SU-DHL-6 (cell line): ENCODE data around the gene RBFOX1.

ENCODE experiments used
- H2AFZ ChIP-seq: fragments of 200-600 bp; sonication (generic); 2 replicates; pipeline ENCODE4 v1.6.1; 2014; ENCODE audit warnings: low read depth, mild to moderate bottlenecking, moderate library complexity, mixed read lengths, antibody characterized with exemption, low read length; ENCODE audit not compliant: severe bottlenecking
- H3F3A ChIP-seq: fragments of 200-600 bp; shearing (Covaris generic); 2 replicates; pipeline ENCODE4 v1.6.0; 2016; ENCODE audit warnings: antibody characterized with exemption, mild to moderate bottlenecking; ENCODE audit not compliant: insufficient read depth
- H3K27ac ChIP-seq: fragments of 200-600 bp; sonication (generic); 2 replicates; pipeline ENCODE4 v1.5.1; 2016; ENCODE audit warnings: low read depth, mild to moderate bottlenecking, low read length, moderate library complexity, mixed read lengths
- H3K27me3 ChIP-seq: fragments of 200-600 bp; sonication (generic), shearing (Covaris generic); 2 replicates; pipeline ENCODE4 v1.6.0; 2014; ENCODE audit warnings: mild to moderate bottlenecking, low read length
- H3K36me3 ChIP-seq: fragments of 200-600 bp; sonication (generic); 2 replicates; pipeline ENCODE4 v1.6.1; 2014; ENCODE audit warnings: mild to moderate bottlenecking, low read length, mixed read lengths
- H3K4me2 ChIP-seq: fragments of 300-600, 200-600 bp; shearing (Covaris generic), sonication (generic); 2 replicates; pipeline ENCODE4 v1.6.0; 2014; ENCODE audit warnings: low read length, low read depth, mild to moderate bottlenecking; ENCODE audit not compliant: poor library complexity, severe bottlenecking
- H3K4me3 ChIP-seq: fragments of 200-600 bp; sonication (generic); 2 replicates; pipeline ENCODE4 v1.5.1; 2014; ENCODE audit warnings: antibody characterized with exemption, low read length, mild to moderate bottlenecking, mixed read lengths; ENCODE audit not compliant: insufficient read depth, poor library complexity, severe bottlenecking
- H3K79me2 ChIP-seq: fragments of 200-600 bp; sonication (generic); 2 replicates; pipeline ENCODE4 v1.6.1; 2014; ENCODE audit warnings: mild to moderate bottlenecking, low read length, moderate library complexity; ENCODE audit not compliant: insufficient read depth
- H3K9ac ChIP-seq: fragments of 200-600 bp; sonication (generic); 2 replicates; pipeline ENCODE4 v1.7.0; 2014; ENCODE audit warnings: mild to moderate bottlenecking, low read length
- H3K9me2 ChIP-seq: fragments of 200-600 bp; sonication (generic); replicated peaks from 2 replicates; pipeline ENCODE4 v1.6.1; 2014; ENCODE audit warnings: low read length; ENCODE audit not compliant: insufficient read depth
- H3K9me3 ChIP-seq: fragments of 200-600 bp; sonication (generic); 2 replicates; pipeline ENCODE4 v1.6.1; 2014; ENCODE audit warnings: low read length, mixed read lengths; ENCODE audit not compliant: insufficient read depth
- H4K20me1 ChIP-seq: fragments of 200-600 bp; sonication (generic); 2 replicates; pipeline ENCODE4 v1.6.1; 2014; ENCODE audit warnings: low read depth, mild to moderate bottlenecking, antibody characterized with exemption, low read length, moderate library complexity, mixed read lengths
- EZH2phosphoT487 ChIP-seq: fragments of 200-600 bp; sonication (generic), shearing (Covaris generic); conservative IDR thresholded peaks from 2 replicates; pipeline ENCODE4 v1.6.1; 2018; ENCODE audit warnings: mild to moderate bottlenecking, antibody characterized with exemption, low read length, moderate library complexity, mixed read lengths
- TF ChIP-seq, protein P1 (sequence below): fragments of 200-600 bp; sonication (generic); IDR thresholded peaks from one replicate; pipeline ENCODE4 v1.5.1; 2017; ENCODE audit warnings: antibody characterized with exemption, mild to moderate bottlenecking, low read length, moderate library complexity; ENCODE audit not compliant: insufficient read depth, poor library complexity, severe bottlenecking

Gene RBFOX1

DNA sequence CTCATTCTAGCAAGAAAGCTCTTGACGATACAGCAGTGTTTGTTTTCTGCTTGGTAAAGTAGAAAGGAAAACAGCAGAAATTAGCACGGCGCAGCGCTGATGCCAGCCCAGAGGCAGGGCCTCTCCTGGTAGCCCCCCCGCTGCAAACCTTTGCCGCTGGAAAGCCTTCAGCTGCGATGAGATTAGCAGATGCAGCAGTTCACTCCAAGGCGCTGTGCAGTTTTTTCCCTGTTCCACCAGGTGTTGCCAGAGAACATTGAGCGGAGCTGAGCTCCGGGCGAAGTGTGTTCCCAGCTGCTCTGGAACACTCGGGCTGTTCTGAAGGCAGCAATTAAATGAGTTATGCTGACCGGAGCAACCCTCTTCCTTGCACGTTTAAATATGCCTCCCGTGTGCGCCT, 72.5 kb downstream of the RBFOX1 start:
- Histone ChIP-seq H3K9me2 (no peaks in the 10 kb centered on the region), H3K4me2 (no peak overlapping the region), H3F3A (no peaks in the 10 kb centered on the region), H3K79me2 (no peaks in the 10 kb centered on the region), H3K9ac (no peak overlapping the region), H3K27ac (no peak overlapping the region), H3K27me3 (no peaks in the 10 kb centered on the region), H3K4me3 (no peak overlapping the region), H3K9me3 (no peaks in the 10 kb centered on the region), H3K36me3 (no peaks in the 10 kb centered on the region), H4K20me1 (no peaks in the 10 kb centered on the region), H2AFZ (no peak overlapping the region)
- TF ChIP-seq, protein P1, sequence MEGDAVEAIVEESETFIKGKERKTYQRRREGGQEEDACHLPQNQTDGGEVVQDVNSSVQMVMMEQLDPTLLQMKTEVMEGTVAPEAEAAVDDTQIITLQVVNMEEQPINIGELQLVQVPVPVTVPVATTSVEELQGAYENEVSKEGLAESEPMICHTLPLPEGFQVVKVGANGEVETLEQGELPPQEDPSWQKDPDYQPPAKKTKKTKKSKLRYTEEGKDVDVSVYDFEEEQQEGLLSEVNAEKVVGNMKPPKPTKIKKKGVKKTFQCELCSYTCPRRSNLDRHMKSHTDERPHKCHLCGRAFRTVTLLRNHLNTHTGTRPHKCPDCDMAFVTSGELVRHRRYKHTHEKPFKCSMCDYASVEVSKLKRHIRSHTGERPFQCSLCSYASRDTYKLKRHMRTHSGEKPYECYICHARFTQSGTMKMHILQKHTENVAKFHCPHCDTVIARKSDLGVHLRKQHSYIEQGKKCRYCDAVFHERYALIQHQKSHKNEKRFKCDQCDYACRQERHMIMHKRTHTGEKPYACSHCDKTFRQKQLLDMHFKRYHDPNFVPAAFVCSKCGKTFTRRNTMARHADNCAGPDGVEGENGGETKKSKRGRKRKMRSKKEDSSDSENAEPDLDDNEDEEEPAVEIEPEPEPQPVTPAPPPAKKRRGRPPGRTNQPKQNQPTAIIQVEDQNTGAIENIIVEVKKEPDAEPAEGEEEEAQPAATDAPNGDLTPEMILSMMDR: no peak
- TF ChIP-seq EZH2phosphoT487: no peak

DNA sequence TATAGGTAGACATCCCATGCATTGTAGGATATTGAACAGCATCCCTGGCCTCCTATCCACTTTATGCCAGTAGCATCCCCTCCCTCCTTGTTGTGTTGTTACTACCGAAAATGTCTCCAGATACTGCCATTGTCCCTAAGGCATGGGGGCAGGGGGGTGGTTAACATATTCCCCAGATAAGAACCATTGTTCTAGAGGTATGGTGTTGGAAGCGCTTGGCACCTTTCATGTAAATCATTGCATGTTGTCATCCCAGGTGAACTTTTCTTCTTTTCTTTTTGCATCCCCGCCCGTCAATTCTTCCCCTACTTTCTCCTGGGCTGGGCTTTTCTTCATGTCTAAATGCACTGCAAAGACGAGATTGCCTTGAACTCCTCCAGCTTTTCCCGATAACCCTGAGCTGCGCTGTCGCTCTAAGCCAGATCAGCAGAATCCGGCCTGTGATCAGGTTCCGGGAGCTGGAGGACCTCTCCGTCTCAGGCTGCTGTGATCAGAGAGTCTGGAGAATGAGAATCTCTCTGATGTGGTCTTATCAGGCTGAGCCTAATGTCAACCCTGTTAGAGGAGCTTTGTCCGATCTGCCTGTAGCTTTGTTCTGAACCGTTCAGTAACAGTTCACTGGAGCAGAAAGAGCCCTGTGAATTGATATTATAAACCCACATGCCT, 76.2 kb downstream of the RBFOX1 start:
- H3K4me3 ChIP-seq: no peak overlapping the region
- H3K27ac ChIP-seq: no peak overlapping the region
- no peaks in the 10 kb centered on the region for H4K20me1 ChIP-seq
- no peaks in the 10 kb centered on the region for H3K9me2 ChIP-seq
- no peak overlapping the region for H3K9ac ChIP-seq
- H3K79me2 ChIP-seq: no peaks in the 10 kb centered on the region
- H3K27me3 ChIP-seq: no peaks in the 10 kb centered on the region
- H2AFZ ChIP-seq: no peak overlapping the region
- no peaks in the 10 kb centered on the region for H3K36me3 ChIP-seq
- TF ChIP-seq EZH2phosphoT487: no peak
- TF ChIP-seq, protein P1: no peak
- no peak overlapping the region for H3K4me2 ChIP-seq
- H3K9me3 ChIP-seq: no peaks in the 10 kb centered on the region
- H3F3A ChIP-seq: no peaks in the 10 kb centered on the region

DNA sequence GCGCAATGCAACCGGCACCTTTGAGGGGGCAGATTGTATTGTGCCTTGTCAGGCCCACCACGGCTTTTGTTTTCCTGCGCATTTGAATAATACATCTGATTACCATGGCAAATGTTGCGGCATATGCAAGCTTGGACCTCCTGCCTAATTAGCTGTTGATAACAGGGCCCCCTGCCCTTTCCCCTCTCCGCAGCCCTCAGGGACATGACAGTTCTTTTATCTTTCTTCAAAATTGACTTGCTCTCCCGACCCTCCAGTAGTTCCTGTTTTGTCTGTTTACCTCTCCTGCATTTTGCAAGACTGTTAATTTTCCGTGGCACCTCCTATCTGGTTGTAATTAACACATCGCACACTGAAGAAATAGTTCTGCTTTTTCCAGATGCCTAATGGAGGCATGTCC, 86.8 kb downstream of the RBFOX1 start:
- Histone ChIP-seq H2AFZ (no peak overlapping the region), H3K27me3 (no peaks in the 10 kb centered on the region), H3K4me2 (no peak overlapping the region), H3K4me3 (no peak overlapping the region), H3F3A (no peaks in the 10 kb centered on the region), H3K27ac (no peak overlapping the region), H3K79me2 (no peaks in the 10 kb centered on the region), H3K9ac (no peak overlapping the region), H4K20me1 (no peaks in the 10 kb centered on the region), H3K36me3 (no peaks in the 10 kb centered on the region), H3K9me3 (no peaks in the 10 kb centered on the region), H3K9me2 (no peaks in the 10 kb centered on the region)
- TF ChIP-seq, protein P1: no peak
- TF ChIP-seq EZH2phosphoT487: no peak
